B cell (primary cell): Measurements from ENCODE around the gene RAB25. TPM values are rescaled to one million over a fixed set of nuclear protein-coding genes. Genes with fewer than 3 reads are reported as not detected.

ENCODE experiments used
- ATAC-seq: fragments of 200-7000 bp; cut with Tn5 transposase; one replicate; pipeline ENCODE4 v1.10.0; 2021; ENCODE audit warnings: low read depth, mild to moderate bottlenecking, moderate number of reproducible peaks, moderate library complexity
- CTCF ChIA-PET: fragments of 350-600 bp; sonication (Branson Sonifier 250); formaldehyde crosslinking; loops from one replicate; lab custom pipeline; 2021; ENCODE audit warnings: antibody characterized with exemption, inconsistent platforms; lab: Charles Lee
- POLR2A ChIA-PET: fragments of 350-600 bp; sonication (Branson Sonifier 250); formaldehyde crosslinking; loops from one replicate; lab custom pipeline; 2021; ENCODE audit warnings: antibody characterized with exemption; lab: Charles Lee
- DNase-seq: peaks from one replicate; pipeline ENCODE4 v3.0.0; 2013
- H2AFZ ChIP-seq: 2 replicates; pipeline ENCODE4 v1.6.1; 2012; ENCODE audit warnings: mild to moderate bottlenecking, low read depth, low read length; ENCODE audit not compliant: insufficient read depth, poor library complexity, severe bottlenecking
- H3K27ac ChIP-seq, 2 donors: 1 replicate in 1 of 2; 2 replicates in 1 of 2; pipeline ENCODE4 v1.5.1; 2012 to 2013; ENCODE audit warnings: low read length in 2 of 2, mild to moderate bottlenecking in 2 of 2, moderate library complexity in 1 of 2
- H3K27me3 ChIP-seq, 4 experiments: fragments of 200-600 bp in 1 of 4; sonication (generic) in 1 of 4; replicated peaks in 1 of 4; 1 replicate in 2 of 4; 2 replicates in 2 of 4; pipeline versions ENCODE4 v1.6.1 to v1.7.0; 2013 to 2016; ENCODE audit warnings: low read length in 3 of 4, mild to moderate bottlenecking in 2 of 4, mixed read lengths in 1 of 4, moderate library complexity in 1 of 4; ENCODE audit not compliant: insufficient read depth in 4 of 4, control insufficient read depth in 3 of 4; ENCODE audit errors: control extremely low read depth in 1 of 4
- H3K36me3 ChIP-seq, 2 experiments: replicated peaks in 1 of 2; 1 replicate in 1 of 2; 2 replicates in 1 of 2; pipeline versions ENCODE4 v1.6.1 to v1.7.1; 2013; ENCODE audit warnings: low read length in 1 of 2; ENCODE audit not compliant: insufficient read depth in 2 of 2, control insufficient read depth in 1 of 2; ENCODE audit errors: control extremely low read depth in 1 of 2, extremely low read depth in 1 of 2
- H3K4me1 ChIP-seq, 2 donors: fragments of 200-600 bp in 1 of 2; sonication (generic) in 1 of 2; 1 replicate in 1 of 2; 2 replicates in 1 of 2; pipeline versions ENCODE4 v1.5.1 to v1.6.1; 2013 to 2017; ENCODE audit warnings: low read length in 2 of 2; ENCODE audit not compliant: control insufficient read depth in 2 of 2, insufficient read depth in 2 of 2
- H3K4me2 ChIP-seq: replicated peaks from 2 replicates; pipeline ENCODE3; 2012; ENCODE audit warnings: mild to moderate bottlenecking, low read depth, low read length; ENCODE audit not compliant: poor library complexity, severe bottlenecking
- H3K4me3 ChIP-seq, 5 experiments: fragments of 200-600 bp in 1 of 5; sonication (generic) in 1 of 5; 1 replicate in 3 of 5; 2 replicates in 2 of 5; pipeline versions ENCODE4 v1.5.1 to v1.7.0; 2011 to 2016; ENCODE audit warnings: low read length in 4 of 5, mild to moderate bottlenecking in 4 of 5, low read depth in 2 of 5, control low read depth in 1 of 5, moderate library complexity in 1 of 5; ENCODE audit not compliant: insufficient read depth in 1 of 5; ENCODE audit errors: control extremely low read depth in 1 of 5, extremely low read depth in 1 of 5
- H3K79me2 ChIP-seq: fragments of 200-600 bp; sonication (generic); one replicate; pipeline ENCODE4 v1.6.0; 2016; ENCODE audit warnings: low read length; ENCODE audit not compliant: control insufficient read depth, insufficient read depth
- H3K9ac ChIP-seq: fragments of 200-600 bp; sonication (generic); 2 replicates; pipeline ENCODE4 v1.6.1; 2017; ENCODE audit warnings: mild to moderate bottlenecking, low read length, moderate library complexity
- H3K9me3 ChIP-seq, 3 donors: one replicate each; pipeline versions ENCODE4 v1.6.1 to v1.7.1; 2013; ENCODE audit warnings: low read length in 2 of 3; ENCODE audit not compliant: control insufficient read depth in 2 of 3, insufficient read depth in 1 of 3; ENCODE audit errors: control extremely low read depth in 1 of 3
- H4K20me1 ChIP-seq: 2 replicates; pipeline ENCODE4 v1.6.0; 2012; ENCODE audit warnings: mild to moderate bottlenecking, low read length; ENCODE audit not compliant: insufficient read depth, control insufficient read depth, poor library complexity, severe bottlenecking
- H3K27ac Mint-ChIP-seq: one replicate; pipeline ENCODE4 v1.8.0; 2021; ENCODE audit warnings: mixed read lengths
- H3K27me3 Mint-ChIP-seq: one replicate; pipeline ENCODE4 v1.8.0; 2021; ENCODE audit warnings: mixed read lengths
- H3K4me1 Mint-ChIP-seq: one replicate; pipeline ENCODE4 v1.8.0; 2021; ENCODE audit warnings: mixed read lengths
- H3K4me3 Mint-ChIP-seq: one replicate; pipeline ENCODE4 v1.8.0; 2021; ENCODE audit warnings: mixed read lengths
- H3K9me3 Mint-ChIP-seq: one replicate; pipeline ENCODE4 v1.8.0; 2022; ENCODE audit warnings: mixed read lengths; ENCODE audit not compliant: insufficient read depth
- CTCF ChIP-seq: fragments of 200-600 bp; IDR thresholded peaks from one replicate; pipeline ENCODE4 v1.8.0; 2022; ENCODE audit warnings: antibody characterized with exemption, mild to moderate bottlenecking
- EZH2 ChIP-seq: IDR thresholded peaks from 2 replicates; pipeline ENCODE4 v1.6.1; 2012; ENCODE audit warnings: borderline replicate concordance, low read depth, mild to moderate bottlenecking, moderate library complexity, low read length; ENCODE audit not compliant: insufficient read depth, poor library complexity, severe bottlenecking
- WGBS: methylation state at CpG from one replicate; pipeline ENCODE4 v1.1.5; 2013; ENCODE audit warnings: missing lambda C conversion rate; ENCODE audit not compliant: insufficient coverage; 5-methylcytosine and 5-hydroxymethylcytosine counted together
- intact Hi-C: fragments of 100-400 bp; cut with micrococcal nuclease; formaldehyde crosslinking; loops from one replicate; pipeline ENCODE4 v1.10.0; 2022
- polyA plus RNA-seq: library from polyadenylated mRNA; depleted of rRNA; stranded (reverse); fragments of >200 nt; gene quantifications from 2 replicates; pipeline ENCODE4 v1.2.3, GENCODE V29; 2012
- total RNA-seq, 2 donors: library from RNA; stranded (reverse); fragments of 120-200 nt in 1 of 2; gene quantifications; 1 replicate in 1 of 2; 2 replicates in 1 of 2; pipeline versions ENCODE4 v1.2.3 to v1.2.4, GENCODE V29; 2013 to 2022

Gene RAB25
- total and polyA plus RNA-seq, 2 donors (not counting 1 experiment from before 2014, with no cell fraction given): 0.69 to 2.2 TPM

- peaks cover 11 to 21% of the 10 kb centered on the region in 2 donors for H3K4me1 ChIP-seq
- peaks cover 0 to 2% (median 0%) of the 10 kb centered on the region in 3 donors for H3K9me3 ChIP-seq
- peaks cover 26% of the 10 kb centered on the region for H3K4me1 Mint-ChIP-seq
- H3K4me3 Mint-ChIP-seq: peak overlapping the region; percentile 91
- no peak overlapping the region for H3K27ac ChIP-seq
- no peak for TF ChIP-seq CTCF
- TF ChIP-seq EZH2: no peak
- ChIA-PET CTCF (interaction anchor here (0.9 to 4.6 kb wide), 3 partner anchors 10 to 47 kb away, joined by 6 to 25 read pairs (median 8); no protein-coding TSS in a partner anchor), POLR2A (interaction anchor here (0.7 kb wide), 1 partner anchor 16 kb away, joined by 3 read pairs; no protein-coding TSS in a partner anchor)
- DNase-seq: no peak
- H2AFZ ChIP-seq: peak overlapping the region; percentile 90
- no CpG with 5 or more reads among the region's 10 CpGs for WGBS
- no peaks in the 10 kb centered on the region for H4K20me1 ChIP-seq
- peak overlapping the region in 4 of 5 experiments; percentile 74 to 87 (median 82) for H3K4me3 ChIP-seq
- H3K9me3 Mint-ChIP-seq: no peaks in the 10 kb centered on the region
- H3K27ac Mint-ChIP-seq: no peak overlapping the region
- no peak for ATAC-seq
- H3K36me3 ChIP-seq: no peaks in the 10 kb centered on the region
- intact Hi-C loops: loop anchor here (1.0 to 2.0 kb wide), 4 partner anchors 28 to 256 kb away; partner anchors contain the start of genes CCT3, LAMTOR2 and TSACC
- peak overlapping the region; percentile 99 for H3K4me2 ChIP-seq
- peak overlapping the region; percentile 80 for H3K9ac ChIP-seq
- H3K27me3 Mint-ChIP-seq: peaks cover 12% of the 10 kb centered on the region
- peaks cover 0 to 47% (median 21%) of the 10 kb centered on the region in 4 experiments for H3K27me3 ChIP-seq
- no peaks in the 10 kb centered on the region for H3K79me2 ChIP-seq
These were observed 21.0 kb downstream of the RAB25 start for GRCh38 chr1:156081917-156082308.
